Right lobe of liver (tissue), 4 donors: Measurements from ENCODE around the gene APBB1.

Source experiments
- CTCF ChIP-seq, 4 donors: fragments of 200-600 bp in 3 of 4; fragments of 450-650 bp in 1 of 4; IDR thresholded peaks; one replicate each; pipeline versions ENCODE4 v1.5.1 to v1.8.0; 2016 to 2022; ENCODE audit warnings: antibody characterized with exemption in 4 of 4, mild to moderate bottlenecking in 2 of 4
- POLR2A ChIP-seq: fragments of 450-650 bp; IDR thresholded peaks from one replicate; pipeline ENCODE4 v1.6.1; 2017; ENCODE audit warnings: antibody characterized with exemption, mild to moderate bottlenecking
- donor health status: DM: no; HTN: no; CAD: no.
- donor health status: DM: no; HTN: no; CAD: no.
- donor health status: DM: no; HTN: yes; CAD: no.

DNA sequence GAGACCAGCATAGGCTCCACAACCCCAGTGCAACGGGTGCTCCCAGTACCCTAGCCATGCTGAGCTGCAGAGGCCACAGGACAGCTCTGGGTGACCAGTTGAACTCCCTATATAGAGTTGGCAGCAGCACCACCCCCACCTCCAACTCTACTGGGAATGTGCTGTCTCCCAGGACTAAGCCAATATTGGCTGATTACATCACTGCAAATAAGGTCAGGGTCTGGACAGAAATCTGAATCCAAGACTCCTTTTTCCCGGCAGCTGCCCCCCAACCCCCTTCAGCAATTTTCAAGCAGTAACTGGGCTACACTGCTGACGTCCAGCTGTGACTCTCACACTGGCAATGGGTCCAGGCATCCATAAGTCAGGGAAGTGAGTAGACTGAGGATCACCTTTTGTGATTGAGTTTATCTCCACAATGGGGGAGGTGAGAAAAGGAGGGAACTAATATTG, 22.0 kb upstream of the APBB1 start, which contains the start of gene HPX:
- TF ChIP-seq CTCF (IDR thresholded peaks at IDR 0.05) (no peak), POLR2A (peak; percentile 97)
